HG03097 (cell line): ENCODE results near the gene ATP10A.

ENCODE experiments used
- ATAC-seq: cut with Tn5 transposase; IDR thresholded peaks from one replicate; pipeline ENCODE4 v1.9.1; 2021; ENCODE audit not compliant: unreplicated experiment, low FRiP score

ATP10A gene

GRCh38 chr15:25687276-25687675, 175.9 kb downstream of the ATP10A start:
- no peak for ATAC-seq

GRCh38 chr15:25686780-25687179, 176.3 kb downstream of the ATP10A start:
- no peak for ATAC-seq

DNA sequence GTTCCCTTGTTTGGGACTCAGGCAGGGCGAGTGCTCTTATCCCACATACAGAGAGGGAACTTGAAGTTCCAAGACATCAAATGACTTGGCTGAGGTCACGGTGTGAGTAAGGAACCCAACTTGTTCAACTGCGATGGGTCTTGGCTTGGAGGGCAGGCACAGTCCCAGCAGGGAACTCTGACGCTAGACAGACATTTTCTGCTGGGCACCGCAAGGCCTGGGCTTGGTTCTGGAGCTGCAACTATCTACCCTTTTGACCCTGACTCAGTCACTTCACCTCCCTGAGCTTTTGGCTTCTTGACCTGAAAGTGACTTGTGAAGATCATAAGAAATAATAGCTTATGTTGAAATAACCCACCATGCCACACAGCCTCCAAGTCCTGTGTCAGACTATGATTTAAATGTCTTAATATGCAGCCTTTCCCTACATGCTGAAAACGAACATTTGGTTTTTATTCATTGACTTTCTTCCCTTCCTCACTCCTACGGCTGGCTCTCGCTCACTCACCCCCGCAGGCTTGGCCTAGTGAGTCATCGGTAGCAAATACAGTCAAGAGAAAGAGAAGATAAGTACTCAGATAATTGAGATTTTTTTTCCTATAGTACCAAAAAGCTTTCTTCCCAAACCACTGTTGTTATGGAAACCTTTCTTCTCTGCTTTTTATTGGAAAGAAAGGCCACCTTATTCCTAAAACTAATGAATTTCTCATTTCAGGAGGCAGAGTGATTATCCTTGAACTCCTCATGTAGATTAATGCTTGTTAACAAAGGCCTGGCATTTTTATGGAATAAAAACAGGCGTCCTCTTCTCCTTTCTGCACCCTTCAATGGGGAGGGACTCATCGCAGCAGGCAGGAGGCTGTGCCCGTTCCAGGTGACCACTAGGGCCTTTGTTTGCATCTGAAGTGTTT, 178.4 kb downstream of the ATP10A start:
- ATAC-seq, result no peak

GRCh38 chr15:25683911-25684310, 179.2 kb downstream of the ATP10A start:
- no peak for ATAC-seq

- no peak for ATAC-seq
These were observed 179.7 kb downstream of the ATP10A start for GRCh38 chr15:25683415-25683814.

DNA sequence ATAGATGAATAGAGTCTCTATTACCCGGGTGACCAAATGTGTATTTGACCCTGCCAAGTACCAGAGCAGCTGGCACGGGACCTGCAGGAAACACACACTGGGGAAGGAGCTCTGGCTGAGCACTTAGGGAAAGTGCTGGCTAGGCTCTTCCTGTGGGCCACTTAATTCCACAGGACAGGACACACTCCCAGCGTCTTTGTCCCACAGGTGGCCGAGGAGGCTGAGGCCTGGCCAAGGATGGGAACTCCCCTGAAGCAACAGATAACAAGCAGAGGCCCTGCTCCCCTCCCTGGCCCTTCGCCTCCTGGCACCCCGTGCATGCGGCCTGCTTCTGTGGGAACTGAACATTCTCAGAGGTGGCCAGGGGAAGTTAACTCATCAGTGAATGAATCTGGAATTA, 180.8 kb downstream of the ATP10A start:
- no peak for ATAC-seq

GRCh38 chr15:25680686-25681025, 182.5 kb downstream of the ATP10A start:
- ATAC-seq, result no peak

- ATAC-seq, result no peak
These were observed 183.0 kb downstream of the ATP10A start for GRCh38 chr15:25679964-25680685.

- ATAC-seq, result no peak
These were observed 183.6 kb downstream of the ATP10A start for GRCh38 chr15:25679492-25679891.

GRCh38 chr15:25678500-25678855, 184.6 kb downstream of the ATP10A start:
- no peak for ATAC-seq

DNA sequence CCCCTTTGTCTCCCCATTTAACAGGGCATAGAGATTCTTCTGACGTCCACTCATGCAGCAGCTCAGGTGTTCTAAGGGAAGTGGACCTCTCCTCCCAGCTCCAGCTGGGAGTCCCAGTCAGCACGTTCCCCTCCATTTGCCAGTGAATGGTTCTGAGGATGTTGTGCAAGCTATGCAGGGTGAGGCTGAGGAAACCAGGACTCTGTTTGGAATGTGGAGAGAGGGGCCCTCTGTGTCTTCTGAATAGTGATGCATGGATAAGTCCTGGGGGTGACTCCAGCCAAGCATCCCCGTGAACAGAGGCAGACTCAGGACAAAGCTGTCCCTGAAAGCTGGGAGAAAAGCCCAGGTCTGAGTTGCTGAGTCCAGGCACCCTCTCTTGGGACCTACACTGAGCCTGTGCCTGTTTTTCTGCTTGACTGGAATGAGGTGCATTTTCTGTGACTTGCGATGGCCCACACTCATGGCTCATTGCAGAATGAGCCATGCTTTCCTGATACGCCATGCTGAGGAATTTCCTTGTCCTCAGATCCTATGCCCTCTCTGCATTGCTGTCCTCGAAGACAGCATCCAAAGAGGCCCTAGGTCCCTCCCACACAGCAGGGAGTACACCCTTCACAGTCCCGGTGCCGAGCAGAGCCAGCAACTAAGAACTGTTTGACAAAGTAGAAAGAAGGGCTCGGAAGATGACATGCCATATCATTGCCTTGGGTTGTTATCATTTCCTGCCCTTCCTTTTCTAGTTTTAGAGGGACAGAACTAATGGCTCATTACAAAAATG, 185.2 kb downstream of the ATP10A start:
- no peak for ATAC-seq

GRCh38 chr15:25676070-25676469, 187.1 kb downstream of the ATP10A start:
- no peak for ATAC-seq

DNA sequence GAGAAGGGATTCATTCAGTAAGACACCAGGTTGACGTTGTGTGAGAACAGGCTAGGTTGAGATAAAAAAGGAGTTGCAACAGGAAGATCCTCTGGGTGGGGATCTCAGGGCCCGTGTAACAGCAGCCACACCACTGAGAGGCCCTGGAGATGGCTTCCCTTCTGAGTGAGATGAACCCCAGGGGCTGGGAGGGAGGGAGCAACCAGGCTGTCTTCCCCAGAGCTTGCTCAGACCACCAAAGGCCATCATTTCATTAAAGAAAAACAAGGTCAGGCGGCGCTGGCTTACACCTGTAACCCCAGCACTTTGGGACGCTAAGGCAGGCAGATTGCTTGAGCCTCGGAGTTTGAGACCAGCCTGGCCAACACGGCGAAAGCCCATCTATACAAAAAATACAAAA, 187.7 kb downstream of the ATP10A start:
- ATAC-seq, result no peak

DNA sequence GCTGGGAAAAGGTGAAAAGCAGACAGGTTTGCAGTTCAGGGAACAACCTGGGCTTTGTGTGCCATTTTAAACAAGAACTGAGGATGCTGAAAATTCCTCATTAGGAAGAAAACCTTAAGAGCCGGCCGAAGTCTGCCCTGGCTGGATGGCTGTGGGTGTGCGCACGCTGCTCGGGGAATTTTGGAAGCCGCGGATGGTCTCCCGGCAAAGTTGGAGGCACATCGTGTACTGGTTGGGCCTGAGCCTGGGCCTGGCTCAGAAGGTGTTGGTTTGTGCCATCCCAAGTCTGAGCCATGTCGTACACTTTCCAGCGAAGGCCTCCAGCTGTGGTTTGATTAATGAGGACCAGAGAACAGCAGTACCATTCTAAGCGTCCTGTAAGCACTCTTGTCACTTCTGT, 188.2 kb downstream of the ATP10A start:
- ATAC-seq, result no peak

- ATAC-seq, result no peak
These were observed 189.2 kb downstream of the ATP10A start for GRCh38 chr15:25673972-25674371.

DNA sequence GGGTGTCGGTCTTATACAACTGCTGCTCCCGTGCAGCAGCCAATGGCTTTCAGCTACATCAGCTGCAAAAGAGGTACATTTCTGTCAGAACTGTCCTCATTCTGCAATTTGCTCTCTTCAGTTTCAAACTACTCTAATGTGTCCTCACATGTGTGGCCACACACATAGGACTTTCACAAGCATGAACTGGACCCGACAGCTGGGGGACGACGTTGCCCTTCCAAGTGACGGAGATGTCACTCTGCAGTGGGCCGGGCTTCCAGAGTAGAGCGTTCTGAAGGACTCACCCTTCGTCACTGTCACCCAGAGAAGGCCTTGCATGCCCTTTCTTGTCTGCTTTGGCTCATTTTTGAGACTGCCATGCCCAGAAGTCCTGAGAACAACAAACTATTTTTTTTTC, 189.8 kb downstream of the ATP10A start:
- no peak for ATAC-seq

DNA sequence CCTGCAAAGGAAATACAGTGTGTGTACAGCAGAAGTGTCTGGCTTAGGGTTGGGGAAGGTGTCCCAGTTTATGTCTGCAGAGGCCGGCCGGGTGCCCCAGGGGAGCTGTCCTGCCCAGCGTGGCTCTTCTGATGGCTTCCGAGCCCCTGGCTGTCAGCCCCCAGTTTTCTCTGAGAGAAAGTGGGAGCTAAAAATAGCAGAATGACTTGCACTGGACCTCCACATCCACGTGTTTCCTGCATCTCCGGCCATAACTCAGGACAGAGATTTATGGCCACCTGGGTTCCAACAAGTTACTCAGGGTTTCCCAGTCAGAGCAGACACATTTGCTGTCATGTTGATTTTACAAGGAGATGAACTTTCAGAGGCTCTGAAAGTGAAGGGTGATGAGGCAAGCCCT, 192.0 kb downstream of the ATP10A start:
- no peak for ATAC-seq

DNA sequence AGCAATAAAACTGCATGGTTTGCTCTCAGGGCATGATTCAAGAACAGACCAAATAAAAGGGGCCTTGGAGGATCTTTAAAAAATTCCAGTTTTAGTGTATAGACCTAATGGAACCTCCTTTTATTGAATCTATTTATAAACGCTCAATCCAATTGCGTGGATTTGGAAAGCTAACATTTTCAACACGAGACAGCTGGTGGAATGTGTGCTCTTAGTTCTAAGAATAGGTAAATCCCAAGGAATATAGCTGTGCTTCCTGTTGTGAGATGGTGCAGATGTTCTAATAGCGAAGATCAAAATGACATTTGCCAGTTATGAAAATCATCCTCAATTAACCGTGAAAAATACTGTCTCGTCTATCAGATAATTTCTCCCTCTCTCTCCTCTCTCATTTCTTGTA, 192.5 kb downstream of the ATP10A start:
- ATAC-seq, result no peak

GRCh38 chr15:25670025-25670554, 193.0 kb downstream of the ATP10A start:
- ATAC-seq, result no peak

- no peak for ATAC-seq
These were observed 194.2 kb downstream of the ATP10A start for GRCh38 chr15:25668901-25669300.

DNA sequence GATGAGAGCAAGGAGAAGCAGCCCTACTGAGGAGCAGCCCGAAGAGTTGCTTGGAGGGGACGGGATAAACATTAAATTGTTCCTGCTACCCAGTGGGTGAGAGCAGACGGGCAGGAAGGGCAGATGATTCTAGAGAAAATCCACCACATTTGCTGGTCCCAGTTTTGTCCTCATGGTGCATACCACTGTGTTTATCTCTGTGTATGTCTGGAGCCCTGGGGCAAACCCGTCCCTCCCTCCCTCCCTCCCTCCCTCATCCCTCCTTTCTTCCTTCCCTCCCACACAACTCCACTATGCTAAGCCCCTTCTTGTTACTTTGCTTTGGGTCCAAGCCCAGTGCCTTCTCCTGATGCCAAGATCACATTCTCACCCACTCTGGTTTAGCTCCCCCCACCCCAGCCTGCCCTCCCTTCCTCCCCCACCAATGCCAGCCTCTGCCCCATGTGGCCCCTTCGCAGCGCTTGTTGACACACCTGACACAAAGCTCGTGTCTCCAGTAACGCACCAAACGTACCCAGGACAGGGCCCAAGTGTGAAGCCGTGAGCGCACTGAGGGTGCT, 194.8 kb downstream of the ATP10A start:
- no peak for ATAC-seq
